DND-41 (cell line): ENCODE data around the gene OGG1.

Experiments
- ATAC-seq: fragments of 200-7000 bp; cut with Tn5 transposase; 3 replicates; pipeline ENCODE4 v1.9.1; 2021; ENCODE audit warnings: low read depth; ENCODE audit not compliant: insufficient read depth
- DNase-seq: peaks from one replicate; pipeline ENCODE4 v3.0.0-alpha.2; 2020
- H2AFZ ChIP-seq: 2 replicates; pipeline ENCODE4 v1.6.0; 2012; ENCODE audit warnings: low read depth, low read length
- H3K27ac ChIP-seq: 2 replicates; pipeline ENCODE4 v1.5.1; 2012; ENCODE audit warnings: low read length, inconsistent platforms
- H3K27me3 ChIP-seq: fragments of 200-600 bp; sonication (generic); 2 replicates; pipeline ENCODE4 v1.6.0; 2012; ENCODE audit warnings: low read length, mild to moderate bottlenecking, inconsistent platforms; ENCODE audit not compliant: insufficient read depth, poor library complexity
- H3K36me3 ChIP-seq: 2 replicates; pipeline ENCODE4 v1.5.1; 2012; ENCODE audit warnings: low read length, inconsistent platforms; ENCODE audit not compliant: insufficient read depth
- H3K4me1 ChIP-seq: 2 replicates; pipeline ENCODE4 v1.5.1; 2012; ENCODE audit warnings: mild to moderate bottlenecking, low read length; ENCODE audit not compliant: insufficient read depth
- H3K4me2 ChIP-seq: 2 replicates; pipeline ENCODE4 v1.6.0; 2012; ENCODE audit warnings: mild to moderate bottlenecking, moderate library complexity, low read length, inconsistent platforms; ENCODE audit not compliant: insufficient read depth
- H3K4me3 ChIP-seq, 2 experiments: fragments of 200-600 bp in 1 of 2; shearing (Covaris generic) in 1 of 2; 2 replicates each; pipeline ENCODE4 v1.5.1; 2012 to 2016; ENCODE audit warnings: inconsistent platforms in 2 of 2, low read length in 2 of 2, mild to moderate bottlenecking in 2 of 2, low read depth in 1 of 2, moderate library complexity in 1 of 2
- H3K79me2 ChIP-seq: 2 replicates; pipeline ENCODE4 v1.6.0; 2012; ENCODE audit warnings: low read length, inconsistent platforms; ENCODE audit not compliant: insufficient read depth
- H3K9ac ChIP-seq: 2 replicates; pipeline ENCODE4 v1.6.0; 2012; ENCODE audit warnings: low read depth, mild to moderate bottlenecking, inconsistent platforms, low read length, moderate library complexity
- H3K9me3 ChIP-seq: 2 replicates; pipeline ENCODE4 v1.5.1; 2012; ENCODE audit warnings: low read length, moderate library complexity, mild to moderate bottlenecking, inconsistent platforms; ENCODE audit not compliant: insufficient read depth, severe bottlenecking
- H4K20me1 ChIP-seq: 2 replicates; pipeline ENCODE4 v1.6.0; 2012; ENCODE audit warnings: low read length; ENCODE audit not compliant: insufficient read depth
- CTCF ChIP-seq: IDR thresholded peaks from 2 replicates; pipeline ENCODE4 v1.5.1; 2012; ENCODE audit warnings: borderline replicate concordance, low read length, moderate library complexity, mild to moderate bottlenecking; ENCODE audit not compliant: poor library complexity, severe bottlenecking; ENCODE audit errors: extremely low read depth
- EZH2 ChIP-seq: IDR thresholded peaks from 3 replicates; pipeline ENCODE4 v1.6.1; 2012; ENCODE audit warnings: borderline replicate concordance, low read depth, mild to moderate bottlenecking, moderate library complexity, low read length, inconsistent platforms; ENCODE audit not compliant: severe bottlenecking

Gene OGG1

GRCh38 chr3:9701711-9702110, 48.0 kb upstream of the OGG1 start:
- Histone ChIP-seq H2AFZ (no peak overlapping the region), H3K27ac (no peak overlapping the region), H3K9me3 (no peaks in the 10 kb centered on the region), H3K36me3 (peaks cover 48% of the 10 kb centered on the region), H3K4me2 (no peak overlapping the region), H3K79me2 (no peaks in the 10 kb centered on the region), H4K20me1 (no peaks in the 10 kb centered on the region), H3K9ac (no peak overlapping the region), H3K27me3 (no peaks in the 10 kb centered on the region), H3K4me3 (no peak overlapping the region), H3K4me1 (no peaks in the 10 kb centered on the region)
- no peak for TF ChIP-seq EZH2
- no peak for TF ChIP-seq CTCF
- DNase-seq (no peak), ATAC-seq (no peak)

GRCh38 chr3:9703240-9703639, 46.5 kb upstream of the OGG1 start:
- DNase-seq (no peak), ATAC-seq (no peak)
- no peaks in the 10 kb centered on the region for H3K27me3 ChIP-seq
- H2AFZ ChIP-seq, result no peak overlapping the region
- no peaks in the 10 kb centered on the region for H3K9me3 ChIP-seq
- no peak overlapping the region for H3K4me2 ChIP-seq
- no peaks in the 10 kb centered on the region for H4K20me1 ChIP-seq
- no peak for TF ChIP-seq CTCF
- no peak for TF ChIP-seq EZH2
- H3K9ac ChIP-seq, result no peak overlapping the region
- H3K4me1 ChIP-seq, result no peaks in the 10 kb centered on the region
- H3K27ac ChIP-seq, result no peak overlapping the region
- peaks cover 33% of the 10 kb centered on the region for H3K36me3 ChIP-seq
- no peaks in the 10 kb centered on the region for H3K79me2 ChIP-seq
- H3K4me3 ChIP-seq, result no peak overlapping the region

- peaks cover 30% of the 10 kb centered on the region for H3K36me3 ChIP-seq
- no peak within 1 kb of the TSS for H3K4me2 ChIP-seq
- TF ChIP-seq EZH2, result no peak
These were observed 45.9 kb upstream of the OGG1 start, which contains the start of gene CPNE9 for GRCh38 chr3:9703736-9704346. CPNE9 (plus strand) TSS chr3:9703833; CDS start chr3:9703997, 164 bp downstream.

GRCh38 chr3:9704347-9705322, 45.1 kb upstream of the OGG1 start:
- DNase-seq (no peak), ATAC-seq (no peak)
- Histone ChIP-seq H2AFZ (no peak overlapping the region), H3K27ac (no peak overlapping the region), H3K9me3 (no peaks in the 10 kb centered on the region), H3K36me3 (peaks cover 28% of the 10 kb centered on the region), H3K4me1 (no peaks in the 10 kb centered on the region), H3K27me3 (no peaks in the 10 kb centered on the region), H3K79me2 (no peaks in the 10 kb centered on the region), H3K4me3 (no peak overlapping the region), H4K20me1 (no peaks in the 10 kb centered on the region), H3K9ac (no peak overlapping the region), H3K4me2 (no peak overlapping the region)
- TF ChIP-seq EZH2 (no peak), CTCF (no peak)

More at GRCh38 chr3:9703736-9704346, 45.9 kb upstream of the OGG1 start, which contains the start of gene CPNE9:
- Histone ChIP-seq H4K20me1 (no peaks in the 10 kb centered on the region), H3K4me1 (no peaks in the 10 kb centered on the region), H3K27ac (no peak within 1 kb of the TSS), H3K79me2 (no peaks in the 10 kb centered on the region), H2AFZ (no peak within 1 kb of the TSS), H3K4me3 (no peak within 1 kb of the TSS), H3K27me3 (no peaks in the 10 kb centered on the region), H3K9me3 (no peaks in the 10 kb centered on the region), H3K9ac (no peak within 1 kb of the TSS)
- ATAC-seq, result no peak
- no peak for DNase-seq
